ENCODE measurements around the gene GIPC1.

GIPC1 gene

GRCh38 chr19:14530506-14530905 is 34.6 kb upstream of the GIPC1 start:
- peak overlapping the region; percentile 73 to 97 for H3K9ac ChIP-seq (ENCODE audit: low read depth in 1 of 2, low read length in 2 of 2)
- peaks cover 0 to 5% of the 10 kb centered on the region in 2 donors for H3K36me3 ChIP-seq (ENCODE audit: control insufficient read depth in 1 of 2, insufficient read depth in 2 of 2, low read length in 2 of 2)
- H3K4me3 ChIP-seq (ENCODE audit: low read depth in 1 of 2, low read length in 2 of 2) = peak overlapping the region; percentile 80 to 92
- no peak overlapping the region for H3K27ac ChIP-seq (ENCODE audit: low read depth, low read length)
- H3K27me3 ChIP-seq (ENCODE audit: control insufficient read depth in 1 of 2, insufficient read depth in 2 of 2, low read length in 2 of 2) = no peaks in the 10 kb centered on the region
- H3K9me3 ChIP-seq (ENCODE audit: control insufficient read depth in 1 of 2, low read length in 2 of 2) = no peaks in the 10 kb centered on the region
- peaks cover 11 to 12% of the 10 kb centered on the region in 2 donors for H3K4me1 ChIP-seq (ENCODE audit: control insufficient read depth in 1 of 2, insufficient read depth in 2 of 2, low read length in 2 of 2)

DNA sequence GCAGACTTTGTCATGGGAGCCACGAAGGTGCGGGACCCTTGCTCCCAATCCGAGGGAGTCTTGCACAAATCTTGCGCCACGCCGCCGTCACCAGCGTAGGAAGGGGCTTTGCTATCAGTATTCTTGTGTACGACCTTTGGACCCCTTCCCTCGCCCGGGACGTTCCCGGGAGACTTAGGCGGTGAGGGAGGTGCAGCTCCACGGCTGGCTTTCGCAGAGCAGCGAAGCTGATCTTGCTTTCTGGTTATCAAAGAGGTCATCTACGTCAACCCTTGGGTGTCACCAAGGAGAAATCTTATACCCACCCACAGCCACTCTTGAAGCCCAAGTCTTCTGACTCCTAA is 34.0 kb upstream of the GIPC1 start:
- Histone ChIP-seq H3K9ac (ENCODE audit: low read depth in 1 of 2, low read length in 2 of 2) (peak overlapping the region; percentile 73 to 97), H3K36me3 (ENCODE audit: control insufficient read depth in 1 of 2, insufficient read depth in 2 of 2, low read length in 2 of 2) (peaks cover 0 to 5% of the 10 kb centered on the region in 2 donors), H3K27ac (ENCODE audit: low read depth, low read length) (peak overlapping the region; percentile 94), H3K27me3 (ENCODE audit: control insufficient read depth in 1 of 2, insufficient read depth in 2 of 2, low read length in 2 of 2) (no peaks in the 10 kb centered on the region), H3K9me3 (ENCODE audit: control insufficient read depth in 1 of 2, low read length in 2 of 2) (no peaks in the 10 kb centered on the region), H3K4me1 (ENCODE audit: control insufficient read depth in 1 of 2, insufficient read depth in 2 of 2, low read length in 2 of 2) (peaks cover 11 to 12% of the 10 kb centered on the region in 2 donors), H3K4me3 (ENCODE audit: low read depth in 1 of 2, low read length in 2 of 2) (peak overlapping the region; percentile 80 to 92)

GRCh38 chr19:14529254-14530004 is 33.5 kb upstream of the GIPC1 start, which contains the start of gene TECR:
TECR (plus strand) TSS chr19:14529594; CDS start chr19:14529697, 103 bp downstream.
- Histone ChIP-seq H3K36me3 (ENCODE audit: control insufficient read depth in 1 of 2, insufficient read depth in 2 of 2, low read length in 2 of 2) (no peaks in the 10 kb centered on the region), H3K27ac (ENCODE audit: low read depth, low read length) (peak within 1 kb of the TSS; percentile 94), H3K27me3 (ENCODE audit: control insufficient read depth in 1 of 2, insufficient read depth in 2 of 2, low read length in 2 of 2) (no peaks in the 10 kb centered on the region), H3K9ac (ENCODE audit: low read depth in 1 of 2, low read length in 2 of 2) (peak within 1 kb of the TSS; percentile 73 to 97), H3K4me3 (ENCODE audit: low read depth in 1 of 2, low read length in 2 of 2) (peak within 1 kb of the TSS; percentile 80 to 92), H3K9me3 (ENCODE audit: control insufficient read depth in 1 of 2, low read length in 2 of 2) (no peaks in the 10 kb centered on the region), H3K4me1 (ENCODE audit: control insufficient read depth in 1 of 2, insufficient read depth in 2 of 2, low read length in 2 of 2) (peaks cover 11 to 12% of the 10 kb centered on the region in 2 donors)

DNA sequence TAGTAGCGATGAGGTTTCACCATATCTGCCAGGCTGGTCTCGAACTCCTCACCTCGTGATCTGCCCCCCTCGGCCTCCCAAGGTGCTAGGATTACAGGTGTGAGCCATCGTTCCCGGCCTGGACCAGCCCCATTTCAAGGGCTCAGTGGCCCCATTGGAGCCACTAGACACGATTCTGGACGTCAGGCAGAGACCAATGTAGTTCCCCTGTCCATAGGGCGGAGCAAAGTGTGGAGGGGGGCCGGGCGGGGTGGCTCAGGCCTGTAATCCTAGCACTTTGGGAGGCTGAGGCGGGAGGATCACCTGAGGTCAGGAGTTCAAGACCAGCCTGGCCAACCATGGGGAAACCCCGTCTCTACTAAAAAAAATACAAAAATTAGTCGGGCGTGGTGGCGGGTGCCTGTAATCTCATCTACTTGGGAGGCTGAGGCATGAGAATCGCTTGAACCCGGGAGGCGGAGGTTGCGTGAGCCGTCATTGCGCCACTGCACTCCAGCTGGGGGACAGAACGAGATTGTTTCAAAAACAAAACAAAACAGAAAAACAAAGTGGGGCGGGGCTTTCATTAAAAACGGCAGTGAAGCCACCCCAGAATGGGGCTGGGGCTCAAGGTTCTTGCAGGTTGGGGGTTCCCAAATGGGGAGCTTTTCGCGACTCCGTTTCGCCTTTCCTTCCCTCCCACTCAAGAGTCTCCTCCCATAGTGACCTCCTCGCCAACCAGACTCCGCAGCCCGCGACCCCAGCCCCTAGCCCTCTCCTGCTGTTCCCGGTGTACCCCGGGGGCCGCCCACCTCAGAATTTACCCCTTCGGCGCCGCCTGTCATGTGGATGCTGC is 32.7 kb upstream of the GIPC1 start:
- Histone ChIP-seq H3K9me3 (ENCODE audit: control insufficient read depth in 1 of 2, low read length in 2 of 2) (no peaks in the 10 kb centered on the region), H3K36me3 (ENCODE audit: control insufficient read depth in 1 of 2, insufficient read depth in 2 of 2, low read length in 2 of 2) (no peaks in the 10 kb centered on the region), H3K4me3 (ENCODE audit: low read depth in 1 of 2, low read length in 2 of 2) (peak overlapping the region; percentile 76 to 80), H3K27me3 (ENCODE audit: control insufficient read depth in 1 of 2, insufficient read depth in 2 of 2, low read length in 2 of 2) (no peaks in the 10 kb centered on the region), H3K27ac (ENCODE audit: low read depth, low read length) (no peak overlapping the region), H3K4me1 (ENCODE audit: control insufficient read depth in 1 of 2, insufficient read depth in 2 of 2, low read length in 2 of 2) (peaks cover 11 to 12% of the 10 kb centered on the region in 2 donors), H3K9ac (ENCODE audit: low read depth in 1 of 2, low read length in 2 of 2) (peak overlapping the region; percentile 55 to 59)

DNA sequence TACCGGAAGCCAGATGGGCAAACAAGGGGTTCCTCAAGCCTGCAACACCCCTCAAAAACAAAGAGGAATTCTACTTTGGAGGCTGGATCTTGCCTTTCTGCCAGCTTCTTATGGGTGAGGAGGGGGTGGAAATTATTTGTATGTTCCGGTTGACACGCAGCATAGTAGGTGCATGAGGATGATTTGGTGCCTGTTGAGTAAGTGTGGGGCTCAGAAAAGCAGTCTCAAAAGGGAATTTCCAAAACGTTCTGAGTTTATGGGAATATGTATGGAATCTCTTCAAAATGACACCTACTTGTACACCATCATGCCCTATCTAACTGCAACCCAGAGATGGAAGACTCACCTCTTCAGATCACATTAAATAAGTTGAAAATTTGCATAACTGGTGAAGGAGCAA is 30.5 kb upstream of the GIPC1 start:
- Histone ChIP-seq H3K9me3 (ENCODE audit: control insufficient read depth in 1 of 2, low read length in 2 of 2) (no peaks in the 10 kb centered on the region), H3K4me1 (ENCODE audit: control insufficient read depth in 1 of 2, insufficient read depth in 2 of 2, low read length in 2 of 2) (peaks cover 16 to 30% of the 10 kb centered on the region in 2 donors), H3K27me3 (ENCODE audit: control insufficient read depth in 1 of 2, insufficient read depth in 2 of 2, low read length in 2 of 2) (no peaks in the 10 kb centered on the region), H3K4me3 (ENCODE audit: low read depth in 1 of 2, low read length in 2 of 2) (no peak overlapping the region), H3K36me3 (ENCODE audit: control insufficient read depth in 1 of 2, insufficient read depth in 2 of 2, low read length in 2 of 2) (no peaks in the 10 kb centered on the region), H3K27ac (ENCODE audit: low read depth, low read length) (no peak overlapping the region), H3K9ac (ENCODE audit: low read depth in 1 of 2, low read length in 2 of 2) (no peak overlapping the region)

GRCh38 chr19:14525729-14526128 is 29.8 kb upstream of the GIPC1 start:
- Histone ChIP-seq H3K4me1 (ENCODE audit: control insufficient read depth in 1 of 2, insufficient read depth in 2 of 2, low read length in 2 of 2) (peaks cover 16 to 27% of the 10 kb centered on the region in 2 donors), H3K9ac (ENCODE audit: low read depth in 1 of 2, low read length in 2 of 2) (no peak overlapping the region), H3K27me3 (ENCODE audit: control insufficient read depth in 1 of 2, insufficient read depth in 2 of 2, low read length in 2 of 2) (no peaks in the 10 kb centered on the region), H3K36me3 (ENCODE audit: control insufficient read depth in 1 of 2, insufficient read depth in 2 of 2, low read length in 2 of 2) (no peaks in the 10 kb centered on the region), H3K27ac (ENCODE audit: low read depth, low read length) (no peak overlapping the region), H3K4me3 (ENCODE audit: low read depth in 1 of 2, low read length in 2 of 2) (no peak overlapping the region), H3K9me3 (ENCODE audit: control insufficient read depth in 1 of 2, low read length in 2 of 2) (no peaks in the 10 kb centered on the region)

DNA sequence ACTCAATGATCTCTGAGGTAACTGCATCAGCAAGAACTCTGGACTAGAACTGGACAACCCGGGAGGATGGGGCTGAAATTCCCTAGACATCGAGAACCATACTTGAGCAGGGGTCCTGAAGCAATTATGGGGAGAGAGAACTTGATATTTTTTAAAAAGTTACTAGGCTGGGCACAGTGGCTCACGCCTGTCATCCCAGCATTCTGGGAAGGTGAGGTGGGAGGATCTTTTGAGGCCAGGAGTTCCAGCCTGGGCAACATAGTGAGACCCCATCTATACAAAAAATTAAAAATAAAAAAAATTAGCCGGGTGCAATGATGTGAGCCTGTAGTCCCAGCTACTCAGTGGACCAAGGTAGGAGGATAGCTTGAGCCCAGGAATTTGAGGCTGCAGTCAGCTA is 24.6 kb upstream of the GIPC1 start:
- H3K4me1 ChIP-seq (ENCODE audit: control insufficient read depth in 1 of 2, insufficient read depth in 2 of 2, low read length in 2 of 2) = peaks cover 29 to 36% of the 10 kb centered on the region in 2 donors

GRCh38 chr19:14519860-14520407 is 24.0 kb upstream of the GIPC1 start:
- Histone ChIP-seq H3K9ac (ENCODE audit: low read depth in 1 of 2, low read length in 2 of 2) (peak overlapping the region in 1 of 2 donors; percentile 3), H3K36me3 (ENCODE audit: control insufficient read depth in 1 of 2, insufficient read depth in 2 of 2, low read length in 2 of 2) (peaks cover 0 to 14% of the 10 kb centered on the region in 2 donors), H3K27ac (ENCODE audit: low read depth, low read length) (no peak overlapping the region), H3K9me3 (ENCODE audit: control insufficient read depth in 1 of 2, low read length in 2 of 2) (no peaks in the 10 kb centered on the region), H3K27me3 (ENCODE audit: control insufficient read depth in 1 of 2, insufficient read depth in 2 of 2, low read length in 2 of 2) (no peaks in the 10 kb centered on the region), H3K4me1 (ENCODE audit: control insufficient read depth in 1 of 2, insufficient read depth in 2 of 2, low read length in 2 of 2) (peaks cover 35 to 42% of the 10 kb centered on the region in 2 donors), H3K4me3 (ENCODE audit: low read depth in 1 of 2, low read length in 2 of 2) (no peak overlapping the region)

More for the DNA sequence above, 24.6 kb upstream of the GIPC1 start:
- Histone ChIP-seq H3K27me3 (ENCODE audit: control insufficient read depth in 1 of 2, insufficient read depth in 2 of 2, low read length in 2 of 2) (no peaks in the 10 kb centered on the region), H3K9me3 (ENCODE audit: control insufficient read depth in 1 of 2, low read length in 2 of 2) (no peaks in the 10 kb centered on the region), H3K27ac (ENCODE audit: low read depth, low read length) (no peak overlapping the region), H3K9ac (ENCODE audit: low read depth in 1 of 2, low read length in 2 of 2) (no peak overlapping the region), H3K36me3 (ENCODE audit: control insufficient read depth in 1 of 2, insufficient read depth in 2 of 2, low read length in 2 of 2) (peaks cover 0 to 8% of the 10 kb centered on the region in 2 donors), H3K4me3 (ENCODE audit: low read depth in 1 of 2, low read length in 2 of 2) (no peak overlapping the region)

GRCh38 chr19:14519245-14519859 is 23.4 kb upstream of the GIPC1 start:
- Histone ChIP-seq H3K9me3 (ENCODE audit: control insufficient read depth in 1 of 2, low read length in 2 of 2) (no peaks in the 10 kb centered on the region), H3K27ac (ENCODE audit: low read depth, low read length) (no peak overlapping the region), H3K4me3 (ENCODE audit: low read depth in 1 of 2, low read length in 2 of 2) (no peak overlapping the region), H3K27me3 (ENCODE audit: control insufficient read depth in 1 of 2, insufficient read depth in 2 of 2, low read length in 2 of 2) (no peaks in the 10 kb centered on the region), H3K4me1 (ENCODE audit: control insufficient read depth in 1 of 2, insufficient read depth in 2 of 2, low read length in 2 of 2) (peaks cover 38 to 46% of the 10 kb centered on the region in 2 donors), H3K36me3 (ENCODE audit: control insufficient read depth in 1 of 2, insufficient read depth in 2 of 2, low read length in 2 of 2) (peaks cover 2 to 20% of the 10 kb centered on the region in 2 donors), H3K9ac (ENCODE audit: low read depth in 1 of 2, low read length in 2 of 2) (peak overlapping the region in 1 of 2 donors; percentile 3)

Measured in duodenal mucosa (tissue), 2 donors.